ENCODE data around the gene ITPR1.
"Not testable (repeated sequence)": the region's sequence is repeated elsewhere in the genome, so short reads cannot be mapped to it uniquely, and the experiment has no call there.

Gene ITPR1

GRCh38 chr3:4752201-4753072, 259.3 kb downstream of the ITPR1 start:
- no peak overlapping the region for H3K4me3 ChIP-seq (ENCODE audit: low read depth, low read length)

- no peak overlapping the region for H3K4me3 ChIP-seq (ENCODE audit: low read depth, low read length)
These were observed 260.0 kb downstream of the ITPR1 start for GRCh38 chr3:4753073-4753691.

GRCh38 chr3:4754180-4755086, 261.3 kb downstream of the ITPR1 start:
- H3K4me3 ChIP-seq (ENCODE audit: low read depth, low read length), result no peak overlapping the region

GRCh38 chr3:4755566-4755965, 262.4 kb downstream of the ITPR1 start:
- no peak overlapping the region for H3K4me3 ChIP-seq (ENCODE audit: low read depth, low read length)

GRCh38 chr3:4756057-4756775, 263.1 kb downstream of the ITPR1 start:
- H3K4me3 ChIP-seq (ENCODE audit: low read depth, low read length), result no peak overlapping the region

GRCh38 chr3:4756855-4757574, 263.9 kb downstream of the ITPR1 start:
- H3K4me3 ChIP-seq (ENCODE audit: low read depth, low read length), result no peak overlapping the region

GRCh38 chr3:4757575-4758248, 264.6 kb downstream of the ITPR1 start:
- no peak overlapping the region for H3K4me3 ChIP-seq (ENCODE audit: low read depth, low read length)

GRCh38 chr3:4758249-4758860, 265.2 kb downstream of the ITPR1 start:
- H3K4me3 ChIP-seq (ENCODE audit: low read depth, low read length), result no peak overlapping the region

GRCh38 chr3:4758957-4759656, 266.0 kb downstream of the ITPR1 start:
- no peak overlapping the region for H3K4me3 ChIP-seq (ENCODE audit: low read depth, low read length)

- H3K4me3 ChIP-seq (ENCODE audit: low read depth, low read length), result no peak overlapping the region
These were observed 266.7 kb downstream of the ITPR1 start for GRCh38 chr3:4759689-4760312.

- no peak overlapping the region for H3K4me3 ChIP-seq (ENCODE audit: low read depth, low read length)
These were observed 268.6 kb downstream of the ITPR1 start for GRCh38 chr3:4761759-4762158.

GRCh38 chr3:4762481-4763230, 269.5 kb downstream of the ITPR1 start:
- H3K4me3 ChIP-seq (ENCODE audit: low read depth, low read length), result not testable (repeated sequence)

GRCh38 chr3:4763604-4764247, 270.6 kb downstream of the ITPR1 start:
- H3K4me3 ChIP-seq (ENCODE audit: low read depth, low read length), result no peak overlapping the region

- no peak overlapping the region for H3K4me3 ChIP-seq (ENCODE audit: low read depth, low read length)
These were observed 272.1 kb downstream of the ITPR1 start for GRCh38 chr3:4765212-4765611.

- H3K4me3 ChIP-seq (ENCODE audit: low read depth, low read length), result no peak overlapping the region
These were observed 273.1 kb downstream of the ITPR1 start for GRCh38 chr3:4766263-4766662.

- H3K4me3 ChIP-seq (ENCODE audit: low read depth, low read length), result no peak overlapping the region
These were observed 273.8 kb downstream of the ITPR1 start for GRCh38 chr3:4766716-4767499.
